GM21423 (cell line): ENCODE data around the gene LSM5.
"Not testable (repeated sequence)": the region's sequence is repeated elsewhere in the genome, so short reads cannot be mapped to it uniquely, and the experiment has no call there.

Source experiments
- ATAC-seq: cut with Tn5 transposase; IDR thresholded peaks from one replicate; pipeline ENCODE4 v1.9.1; 2021; ENCODE audit warnings: mild to moderate bottlenecking, moderate library complexity; ENCODE audit not compliant: unreplicated experiment

The LSM5 gene

DNA sequence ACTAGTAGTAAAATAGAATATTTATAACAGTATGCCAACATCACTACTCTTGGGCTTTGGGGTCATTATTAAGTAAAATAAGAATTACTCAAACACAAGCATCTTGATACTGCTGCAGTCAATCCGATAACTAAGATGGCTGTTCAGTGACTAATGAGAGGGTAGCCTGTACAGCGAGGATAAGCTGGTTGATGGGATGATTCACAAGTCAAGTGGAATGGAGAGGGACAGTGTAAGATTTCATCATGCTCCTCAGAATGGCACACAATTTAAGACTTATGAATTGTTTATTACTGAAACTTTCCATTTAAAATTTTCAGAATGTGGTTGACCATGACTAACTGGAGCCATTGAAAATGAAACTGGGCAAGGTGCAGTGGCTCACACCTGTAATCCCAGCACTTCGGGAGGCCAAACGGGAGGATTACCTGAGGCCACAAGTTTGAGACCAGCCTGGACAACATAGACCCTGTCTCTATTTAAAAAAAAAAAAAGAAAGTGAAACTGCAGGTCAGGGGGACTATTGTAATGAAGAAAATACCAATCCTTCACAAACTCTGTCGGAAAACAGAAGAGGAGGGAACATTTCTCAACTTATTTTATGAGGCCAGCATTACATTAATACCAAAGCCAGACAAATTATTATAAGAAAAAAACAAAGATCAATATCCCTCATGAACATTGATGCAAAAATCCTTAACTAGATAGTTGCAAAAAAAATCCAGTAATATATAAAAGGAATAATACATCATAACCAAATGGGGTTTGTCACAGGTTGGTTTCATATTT, 16.3 kb upstream of the LSM5 start:
- ATAC-seq: peak; percentile 71

DNA sequence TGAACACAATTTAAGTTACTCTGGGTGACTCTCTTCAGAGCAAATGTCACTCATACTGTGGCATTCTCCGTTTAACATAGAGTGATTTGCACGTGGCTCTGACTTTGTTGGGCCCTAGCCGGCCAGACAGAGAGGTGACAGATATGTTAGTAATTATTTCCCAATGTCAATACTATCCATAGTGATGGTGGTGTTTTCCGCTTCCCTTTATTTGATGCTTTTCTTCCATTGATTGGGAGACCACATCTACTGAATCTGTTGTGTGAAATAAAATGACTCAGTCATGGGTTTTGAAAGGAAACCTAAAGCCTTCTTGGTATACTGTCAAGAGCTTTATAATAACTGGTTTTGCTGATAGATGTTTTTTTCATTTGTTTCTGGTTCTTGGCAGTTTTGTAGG, 12.5 kb upstream of the LSM5 start:
- ATAC-seq: no peak

DNA sequence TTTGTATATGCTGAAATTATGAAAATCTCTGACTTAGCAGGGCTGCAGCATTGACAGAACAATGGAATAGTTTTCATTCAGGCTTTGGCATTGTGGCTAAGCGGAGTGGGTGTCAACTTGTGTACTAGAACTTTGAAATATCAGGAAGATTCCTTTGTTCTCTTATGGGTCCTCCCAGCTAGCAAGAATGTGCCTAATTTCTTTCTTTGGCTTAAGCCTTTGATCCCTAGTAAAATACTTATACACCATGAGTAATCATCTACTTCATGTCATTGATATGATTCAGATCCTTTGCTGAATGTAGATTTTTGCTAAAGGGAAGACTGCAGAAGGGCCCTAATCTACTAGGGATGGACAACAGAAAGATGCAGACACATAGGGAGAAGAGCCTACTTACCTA, 11.3 kb upstream of the LSM5 start:
- ATAC-seq: no peak

DNA sequence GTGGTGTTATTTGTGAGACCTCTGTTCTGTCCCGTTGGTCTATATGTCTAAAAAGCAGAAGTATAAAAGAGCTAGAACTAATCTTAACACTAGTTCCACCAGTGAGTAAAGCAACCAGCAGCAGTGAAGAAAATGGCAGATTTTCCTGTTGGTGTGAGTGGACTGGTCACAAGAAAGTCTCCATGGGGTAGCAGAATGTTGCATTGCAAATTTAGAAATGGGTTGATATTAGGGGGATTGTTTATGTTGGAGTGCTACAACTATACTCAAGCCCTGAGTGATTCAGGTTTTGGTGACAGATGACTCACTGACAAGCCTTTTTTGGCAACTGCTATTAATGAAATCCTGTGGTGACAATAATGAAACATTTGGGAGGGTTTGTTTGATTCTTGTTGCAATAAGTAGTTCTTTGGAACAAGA, 10.8 kb upstream of the LSM5 start:
- ATAC-seq: peak; percentile 59

DNA sequence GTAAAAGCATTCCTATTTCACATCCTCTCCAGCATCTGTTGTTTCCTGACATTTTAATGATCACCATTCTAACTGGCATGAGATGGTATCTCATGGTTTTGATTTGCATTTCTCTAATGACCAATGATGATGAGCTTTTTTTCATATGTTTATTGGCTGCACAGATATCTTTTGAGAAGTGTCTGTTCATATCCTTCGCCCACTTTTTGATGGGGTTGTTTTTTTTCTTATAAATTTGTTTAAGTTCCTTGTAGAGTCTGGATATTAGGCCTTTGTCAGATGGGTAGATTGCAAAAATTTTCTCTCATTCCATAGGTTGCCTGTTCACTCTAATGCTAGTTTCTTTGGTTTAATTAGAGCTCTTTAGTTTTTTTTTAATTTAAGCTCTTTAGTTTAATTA, 10.0 kb upstream of the LSM5 start:
- ATAC-seq: not testable (repeated sequence)

DNA sequence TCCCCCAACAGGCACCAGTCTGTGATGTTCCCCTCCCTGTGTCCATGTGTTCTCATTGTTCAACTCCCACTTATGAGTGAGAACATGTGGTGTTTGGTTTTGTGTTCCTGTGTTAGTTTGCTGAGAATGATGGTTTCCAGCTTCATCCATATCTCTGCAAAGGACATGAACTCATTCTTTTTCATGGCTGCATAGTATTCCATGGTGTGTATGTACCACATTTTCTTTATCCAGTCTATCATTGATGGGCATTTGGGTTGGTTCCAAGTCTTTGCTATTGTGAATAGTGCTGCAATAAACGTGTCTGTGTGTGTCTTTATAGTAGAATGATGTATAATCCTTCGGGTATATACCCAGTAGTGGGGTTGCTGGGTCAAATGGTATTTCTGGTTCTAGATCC, 9.6 kb upstream of the LSM5 start:
- not testable (repeated sequence) for ATAC-seq

DNA sequence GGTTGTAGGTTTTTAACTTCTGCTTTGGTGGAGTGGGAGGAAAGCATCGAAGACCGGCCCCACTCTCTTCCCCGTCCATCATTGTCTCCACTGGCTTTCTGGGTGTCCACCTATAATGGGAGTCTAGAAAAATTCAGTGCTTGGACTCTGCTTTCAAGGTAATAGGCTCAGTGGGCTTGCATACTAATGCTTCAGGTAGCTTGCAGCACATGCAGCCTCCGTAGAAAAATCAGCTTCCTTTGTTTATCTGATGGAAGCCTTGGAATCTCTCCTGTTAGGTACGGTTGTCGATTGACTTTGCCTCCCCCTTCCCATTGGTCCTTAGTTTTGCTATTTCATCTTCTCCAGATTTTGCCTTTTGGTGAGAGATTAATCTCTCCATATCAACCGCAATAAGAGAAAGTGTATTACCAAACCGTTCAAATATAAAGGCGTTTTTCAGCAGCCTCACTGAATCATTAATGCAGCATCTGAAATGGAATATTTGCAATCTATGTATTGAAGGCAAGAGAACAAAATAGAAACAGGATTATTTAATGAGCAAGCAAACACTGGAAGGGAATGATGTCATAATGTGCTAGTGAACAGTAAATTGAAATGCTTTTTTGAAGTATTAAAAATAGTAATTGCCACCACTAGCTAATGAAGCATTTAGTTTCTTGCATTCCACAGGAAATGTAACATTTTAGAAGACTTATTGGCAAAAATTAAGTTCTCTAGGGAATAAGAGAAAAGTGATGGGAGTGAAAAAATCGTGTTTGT, 6.1 kb upstream of the LSM5 start:
- ATAC-seq: no peak

DNA sequence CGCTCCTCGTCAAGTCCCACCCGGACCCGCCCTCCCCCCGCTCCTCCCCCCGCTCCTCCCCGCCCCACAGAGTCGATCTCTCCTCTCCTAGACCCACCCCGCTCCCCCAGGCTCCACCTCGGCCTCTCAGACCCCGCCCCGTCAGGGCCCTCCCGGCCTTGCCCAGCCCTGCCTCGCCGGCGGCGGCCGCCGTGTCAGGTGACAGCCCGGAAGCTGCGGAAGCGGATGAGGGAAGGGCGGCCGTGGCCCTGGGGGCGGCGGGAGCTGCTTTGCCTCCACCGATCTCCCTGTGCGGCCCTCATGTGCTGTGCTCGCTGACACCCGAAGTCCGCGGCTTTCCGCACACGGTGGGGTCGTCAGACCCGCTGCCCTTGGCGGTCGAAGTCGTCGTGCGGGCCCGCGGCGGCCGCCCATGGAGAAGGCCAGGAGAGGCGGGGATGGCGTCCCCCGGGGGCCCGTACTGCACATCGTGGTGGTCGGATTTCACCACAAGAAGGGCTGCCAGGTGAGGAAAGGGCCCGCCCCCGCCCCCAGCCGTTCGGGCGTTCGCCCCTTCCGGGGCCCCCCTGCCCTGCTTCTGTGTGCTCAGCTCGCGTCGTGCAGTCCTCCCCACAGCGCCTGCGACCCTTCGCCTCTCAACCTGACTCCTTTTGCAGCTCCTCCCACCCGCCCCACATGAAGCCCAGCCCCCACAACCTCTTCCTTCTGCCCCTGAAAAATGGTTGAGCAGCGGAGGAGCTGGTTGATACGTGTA, 5.3 kb upstream of the LSM5 start, which contains the start of gene AVL9:
AVL9 (plus strand) TSS at position 192 of the 754 bp plus-strand sequence; CDS start at position 413, 221 bp downstream.
- peak; percentile 94 for ATAC-seq

DNA sequence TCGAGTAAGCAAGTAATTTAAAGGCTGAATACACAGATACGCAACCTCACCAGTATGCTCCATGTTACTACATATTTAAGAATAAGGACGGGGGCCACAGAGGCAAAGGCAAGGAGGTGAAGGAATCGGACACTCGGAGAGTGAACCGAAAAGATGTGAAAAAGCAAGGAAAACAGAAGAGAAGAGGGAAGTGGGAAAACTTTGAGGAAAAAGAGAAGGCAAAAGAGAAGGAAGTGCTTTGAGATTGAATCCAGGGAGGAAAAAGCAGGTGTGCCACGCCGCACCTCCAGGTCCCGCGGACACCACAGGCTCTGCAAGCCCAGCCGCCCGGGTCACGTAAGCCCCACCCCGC, 4.7 kb upstream of the LSM5 start:
- no peak for ATAC-seq

DNA sequence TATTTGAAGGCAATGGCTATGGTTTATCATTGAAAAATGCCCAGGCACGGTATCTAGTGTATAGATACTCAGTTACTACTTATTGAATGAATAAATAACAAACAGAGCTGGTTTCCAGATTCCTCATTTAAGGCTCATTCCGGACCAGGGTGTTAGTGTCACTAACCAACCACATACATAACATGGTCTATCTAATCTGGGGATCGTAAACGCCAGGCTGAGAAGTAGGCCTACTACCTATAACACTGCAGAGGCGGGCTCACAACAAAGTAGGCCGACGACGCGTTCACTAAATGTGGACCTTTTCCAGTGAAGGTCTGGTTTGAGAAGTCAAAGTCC, 423 bp downstream of the LSM5 start:
- no peak for ATAC-seq

DNA sequence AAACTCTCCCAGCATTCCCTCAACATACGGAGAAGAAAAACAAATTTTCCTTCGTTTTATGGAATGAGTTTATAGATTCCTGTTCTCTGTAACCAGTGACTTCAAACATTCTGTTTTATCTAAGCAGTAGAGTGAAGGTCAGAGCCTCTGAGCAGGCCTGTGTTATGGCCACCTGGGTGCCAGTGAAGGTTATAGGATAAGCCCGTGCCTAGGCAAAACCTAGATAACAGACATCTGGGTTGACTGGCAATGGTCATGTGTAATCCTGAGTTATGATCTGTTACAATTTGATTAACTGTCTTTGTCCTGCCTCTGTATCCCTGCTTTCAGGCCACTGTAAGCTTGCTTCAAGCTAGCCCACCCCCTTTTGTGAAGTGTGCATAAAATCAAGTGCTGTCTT, 8.3 kb downstream of the LSM5 start:
- no peak for ATAC-seq

DNA sequence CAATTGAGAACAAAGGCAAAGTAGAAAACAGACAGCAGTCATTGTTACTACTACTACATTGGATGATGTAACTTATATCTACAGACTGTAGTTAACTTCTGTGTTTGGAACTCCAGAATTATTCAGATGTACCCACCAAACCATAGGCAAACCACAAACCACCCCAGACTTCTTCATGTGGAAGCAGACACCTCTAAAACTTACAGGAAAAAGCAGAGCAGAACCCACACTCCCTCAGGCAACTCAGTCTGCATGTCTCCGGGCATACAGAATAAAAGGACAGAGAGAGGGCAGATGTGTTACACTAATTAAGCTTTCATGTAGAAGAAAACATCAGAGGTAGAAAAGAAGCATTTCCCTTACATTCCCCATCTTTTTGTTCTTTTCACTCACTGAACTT, 9.0 kb downstream of the LSM5 start:
- ATAC-seq: no peak

DNA sequence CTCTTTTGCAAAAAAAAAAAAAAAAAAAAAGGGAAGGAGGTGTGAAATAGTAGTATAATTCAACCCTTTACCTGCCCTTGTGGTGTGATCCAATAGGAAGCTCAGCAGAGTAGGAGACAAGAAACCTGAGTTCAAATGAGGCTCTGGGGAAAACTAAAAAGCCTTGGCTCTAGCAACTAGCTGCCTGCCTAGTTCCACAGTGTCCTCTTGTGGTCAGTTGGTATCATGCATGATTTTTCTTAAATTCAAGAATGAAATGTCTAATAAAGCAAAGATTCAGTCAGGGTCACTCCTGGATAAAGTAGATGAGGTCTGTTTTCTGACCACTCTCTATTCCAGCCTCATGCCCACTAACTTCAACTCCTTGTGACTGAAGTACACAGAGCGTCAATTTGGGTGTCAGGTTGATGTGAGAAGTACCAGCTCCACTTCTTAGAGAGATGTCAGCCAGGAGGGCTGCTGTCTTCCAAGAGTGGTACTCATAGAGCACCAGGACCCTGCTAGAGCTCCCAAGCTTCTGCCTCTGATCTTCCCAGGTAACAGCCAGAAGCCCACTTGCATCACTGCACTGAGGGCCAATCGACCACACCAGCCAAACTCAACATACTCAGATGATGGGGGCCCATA, 10.5 kb downstream of the LSM5 start:
- peak; percentile 50 for ATAC-seq

DNA sequence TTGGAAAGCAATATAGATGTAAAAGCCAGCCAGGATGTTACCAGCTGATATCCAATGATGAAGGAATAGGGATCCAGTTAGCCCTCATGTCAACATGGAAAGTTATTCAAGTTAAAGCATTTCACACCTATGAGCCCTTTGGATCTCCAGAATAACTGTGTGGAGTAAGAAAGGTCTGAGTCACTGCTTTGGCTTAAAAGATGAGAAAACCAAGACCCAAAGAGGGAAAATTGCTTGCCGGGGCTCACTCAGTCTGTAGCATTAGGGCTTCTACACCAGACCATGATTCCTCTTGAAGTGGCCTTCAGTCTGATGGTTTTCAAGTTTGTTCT, 12.6 kb downstream of the LSM5 start:
- no peak for ATAC-seq

DNA sequence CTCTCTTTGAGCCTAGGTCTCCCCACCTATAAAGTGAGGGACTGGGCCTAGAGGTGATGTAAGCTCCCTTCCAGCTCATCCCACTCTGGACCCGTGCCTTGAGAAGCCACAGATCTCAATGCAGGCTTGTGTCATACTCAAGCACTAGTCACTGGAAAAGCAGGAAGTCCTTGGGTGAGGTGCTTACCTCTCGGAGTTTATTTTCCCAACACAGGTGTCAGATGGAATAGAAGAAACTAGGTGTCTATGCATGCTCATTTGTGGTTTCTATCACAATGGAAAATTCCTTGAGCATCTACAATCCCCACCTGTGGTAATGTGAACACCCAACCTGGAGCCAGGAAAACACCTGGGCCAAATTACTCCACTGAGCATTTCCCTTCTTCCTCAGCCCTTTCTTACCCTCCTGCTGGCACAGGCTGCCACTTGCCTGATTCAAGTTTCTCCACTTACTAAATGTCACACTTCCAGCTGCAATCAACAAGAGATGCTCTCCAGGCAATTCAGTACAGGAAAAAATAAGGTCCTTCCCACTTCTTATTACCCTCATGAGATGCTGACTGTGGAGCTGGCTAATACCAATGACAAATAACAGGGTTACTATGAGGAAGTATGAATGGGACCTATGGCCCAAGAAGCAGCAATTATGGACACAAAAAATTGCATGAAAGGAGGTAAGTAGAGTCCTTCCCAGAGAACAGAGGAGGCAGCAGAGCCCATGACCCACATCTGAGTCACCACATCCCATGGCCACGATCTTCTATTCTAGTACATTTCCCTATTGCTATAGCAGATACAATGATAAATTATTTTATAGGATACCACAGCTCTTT, 13.1 kb downstream of the LSM5 start:
- no peak for ATAC-seq

DNA sequence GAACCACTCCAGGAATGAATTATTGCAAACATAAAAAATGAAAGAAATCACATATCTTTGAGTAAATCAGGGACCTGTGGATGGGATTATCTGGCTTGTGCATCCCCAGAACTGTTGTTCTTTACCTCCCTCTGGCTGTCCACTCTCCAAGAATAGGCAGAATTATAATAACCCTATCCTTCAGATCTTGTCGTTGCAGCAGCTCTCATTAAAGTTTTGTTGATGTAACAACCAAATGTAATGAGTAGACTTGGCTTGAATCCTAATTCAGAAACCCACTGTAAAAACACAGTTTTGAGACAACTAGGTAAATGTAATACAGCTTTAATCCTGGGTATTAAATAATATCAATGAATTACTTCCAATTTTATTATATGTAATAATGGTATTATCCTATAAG, 16.2 kb downstream of the LSM5 start:
- no peak for ATAC-seq

DNA sequence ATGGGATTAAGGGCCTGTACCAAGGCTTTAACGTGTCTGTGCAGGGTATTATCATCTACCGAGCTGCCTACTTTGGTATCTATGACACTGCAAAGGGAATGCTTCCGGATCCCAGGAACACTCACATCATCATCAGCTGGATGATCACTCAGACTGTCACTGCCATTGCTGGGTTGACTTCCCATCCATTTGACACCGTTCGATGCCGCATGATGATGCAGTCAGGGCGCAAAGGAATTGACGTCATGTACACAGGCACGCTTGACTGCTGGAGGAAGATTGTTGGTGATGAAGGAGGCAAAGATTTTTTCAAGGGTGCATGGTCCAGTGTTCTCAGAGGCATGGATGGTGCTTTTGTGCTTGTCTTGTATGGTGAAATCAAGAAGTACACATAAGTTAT, 18.2 kb downstream of the LSM5 start:
- ATAC-seq: no peak

DNA sequence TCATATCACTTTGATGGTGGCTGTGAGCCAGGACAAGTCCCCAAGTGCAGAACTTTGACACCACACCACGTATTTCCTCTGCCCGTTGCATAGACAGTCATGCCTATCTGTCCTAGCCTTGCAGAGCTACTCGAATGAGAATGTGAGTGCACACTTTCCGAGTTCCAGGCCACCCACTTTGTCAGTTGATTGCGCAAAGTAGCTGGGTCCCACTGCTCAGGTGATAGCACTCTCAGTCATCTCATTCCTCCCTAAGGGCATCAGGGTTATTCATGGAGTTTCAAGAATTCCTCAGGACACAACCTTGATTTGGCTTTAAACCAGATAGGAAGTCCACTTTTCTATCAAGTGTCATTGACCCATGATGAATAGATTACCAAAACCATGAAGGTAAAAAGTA, 19.3 kb downstream of the LSM5 start:
- ATAC-seq: no peak

DNA sequence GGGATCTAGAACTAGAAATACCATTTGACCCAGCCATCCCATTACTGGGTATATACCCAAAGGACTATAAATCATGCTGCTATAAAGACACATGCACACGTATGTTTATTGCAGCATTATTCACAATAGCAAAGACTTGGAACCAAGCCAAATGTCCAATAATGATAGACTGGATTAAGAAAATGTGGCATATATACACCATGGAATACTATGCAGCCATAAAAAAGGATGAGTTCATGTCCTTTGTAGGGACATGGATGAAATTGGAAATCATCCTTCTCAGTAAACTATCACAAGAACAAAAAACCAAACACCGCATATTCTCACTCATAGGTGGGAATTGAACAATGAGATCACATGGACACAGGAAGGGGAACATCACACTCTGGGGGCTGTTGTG, 20.2 kb downstream of the LSM5 start:
- ATAC-seq: not testable (repeated sequence)

DNA sequence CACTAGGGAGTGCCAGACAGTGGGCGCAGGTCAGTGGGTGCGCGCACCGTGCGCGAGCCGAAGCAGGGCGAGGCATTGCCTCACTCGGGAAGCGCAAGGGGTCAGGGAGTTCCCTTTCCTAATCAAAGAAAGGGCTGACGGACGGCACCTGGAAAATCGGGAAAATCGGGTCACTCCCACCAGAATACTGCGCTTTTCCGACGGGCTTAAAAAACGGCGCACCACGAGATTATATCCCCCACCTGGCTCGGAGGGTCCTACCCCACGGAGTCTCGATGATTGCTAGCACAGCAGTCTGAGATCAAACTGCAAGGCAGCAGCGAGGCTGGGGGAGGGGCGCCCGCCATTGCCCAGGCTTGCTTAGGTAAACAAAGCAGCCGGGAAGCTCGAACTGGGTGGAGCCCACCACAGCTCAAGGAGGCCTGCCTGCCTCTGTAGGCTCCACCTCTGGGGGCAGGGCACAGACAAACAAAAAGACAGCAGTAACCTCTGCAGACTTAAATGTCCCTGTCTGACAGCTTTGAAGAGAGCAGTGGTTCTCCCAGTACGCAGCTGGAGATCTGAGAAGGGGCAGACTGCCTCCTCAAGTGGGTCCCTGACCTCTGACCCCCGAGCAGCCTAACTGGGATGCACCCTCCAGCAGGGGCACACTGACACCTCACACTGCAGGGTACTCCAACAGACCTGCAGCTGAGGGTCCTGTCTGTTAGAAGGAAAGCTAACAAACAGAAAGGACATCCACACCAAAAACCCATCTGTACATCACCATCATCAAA, 25.4 kb downstream of the LSM5 start:
- not testable (repeated sequence) for ATAC-seq
